Activated T-helper 2 cell treated with anti-CD3 and anti-CD28 coated beads, Interferon-gamma antibody, Interleukin-2, Interleukin-4, amounts not matched to agents 10 μg/mL and 5 μg/mL and 100 μg/mL, durations not matched to agents 14 hours and 24 hours and 36 hours (primary cell): ENCODE results near the gene RBM19. TPM values are rescaled to one million over a fixed set of nuclear protein-coding genes. Genes with fewer than 3 reads are reported as not detected.

ENCODE experiments used
- DNase-seq: peaks from one replicate; pipeline ENCODE4 v3.0.0; 2021; ENCODE audit warnings: low spot score
- H3K27ac Mint-ChIP-seq: one replicate; pipeline ENCODE4 v1.8.0; 2021; ENCODE audit warnings: mixed read lengths
- H3K27me3 Mint-ChIP-seq: one replicate; pipeline ENCODE4 v1.8.0; 2021; ENCODE audit warnings: low read depth, mixed read lengths
- H3K36me3 Mint-ChIP-seq: one replicate; pipeline ENCODE4 v1.8.0; 2021; ENCODE audit warnings: low read depth, mixed read lengths
- H3K4me1 Mint-ChIP-seq: one replicate; pipeline ENCODE4 v1.8.0; 2021; ENCODE audit warnings: low read depth, mixed read lengths
- H3K4me3 Mint-ChIP-seq: one replicate; pipeline ENCODE4 v1.8.0; 2021; ENCODE audit warnings: low read depth, mild to moderate bottlenecking, moderate library complexity, mixed read lengths
- H3K9me3 Mint-ChIP-seq: one replicate; pipeline ENCODE4 v1.8.0; 2021; ENCODE audit warnings: mixed read lengths
- intact Hi-C: fragments of 100-400 bp; cut with micrococcal nuclease; formaldehyde crosslinking; loops from one replicate; pipeline ENCODE4 v1.15.1; 2023
- total RNA-seq: library from RNA; stranded (reverse); gene quantifications from 2 replicates; pipeline ENCODE4 v1.2.3, GENCODE V29; 2022

The RBM19 gene
- total RNA-seq, 1 donor from 2014 or later, result 96.8 TPM

- no peak overlapping the region for H3K27ac Mint-ChIP-seq
Observed at GRCh38 chr12:113837528-113838296, 128.4 kb downstream of the RBM19 start.

GRCh38 chr12:113837084-113837483 is 129.0 kb downstream of the RBM19 start:
- DNase-seq, result no peak
- Mint-ChIP-seq H3K4me1 (no peaks in the 10 kb centered on the region), H3K36me3 (no peaks in the 10 kb centered on the region), H3K9me3 (no peaks in the 10 kb centered on the region), H3K27ac (no peak overlapping the region), H3K27me3 (no peaks in the 10 kb centered on the region), H3K4me3 (no peak overlapping the region)
- intact Hi-C loops, result no loop called here

More at GRCh38 chr12:113837528-113838296, 128.4 kb downstream of the RBM19 start:
- intact Hi-C loops, result no loop called here
- no peaks in the 10 kb centered on the region for H3K4me1 Mint-ChIP-seq
- no peaks in the 10 kb centered on the region for H3K9me3 Mint-ChIP-seq
- H3K27me3 Mint-ChIP-seq, result no peaks in the 10 kb centered on the region
- no peak overlapping the region for H3K4me3 Mint-ChIP-seq
- no peak for DNase-seq
- no peaks in the 10 kb centered on the region for H3K36me3 Mint-ChIP-seq

- no peak for DNase-seq
- intact Hi-C loops, result no loop called here
- Mint-ChIP-seq H3K27ac (no peak overlapping the region), H3K27me3 (no peaks in the 10 kb centered on the region), H3K4me1 (no peaks in the 10 kb centered on the region), H3K4me3 (no peak overlapping the region), H3K9me3 (no peaks in the 10 kb centered on the region), H3K36me3 (no peaks in the 10 kb centered on the region)
Observed at GRCh38 chr12:113835896-113836295, 130.2 kb downstream of the RBM19 start.

- Mint-ChIP-seq H3K27ac (no peak overlapping the region), H3K4me3 (no peak overlapping the region), H3K9me3 (no peaks in the 10 kb centered on the region), H3K36me3 (no peaks in the 10 kb centered on the region), H3K27me3 (no peaks in the 10 kb centered on the region), H3K4me1 (no peaks in the 10 kb centered on the region)
- intact Hi-C loops, result no loop called here
- DNase-seq, result no peak
Observed at GRCh38 chr12:113835433-113835832, 130.7 kb downstream of the RBM19 start.

GRCh38 chr12:113833422-113833821 is 132.7 kb downstream of the RBM19 start:
- DNase-seq, result no peak
- Mint-ChIP-seq H3K9me3 (no peaks in the 10 kb centered on the region), H3K36me3 (no peaks in the 10 kb centered on the region), H3K27ac (peak overlapping the region; percentile 24), H3K27me3 (no peaks in the 10 kb centered on the region), H3K4me1 (no peaks in the 10 kb centered on the region), H3K4me3 (no peak overlapping the region)
- intact Hi-C loops, result no loop called here

- Mint-ChIP-seq H3K9me3 (no peaks in the 10 kb centered on the region), H3K4me3 (no peak overlapping the region), H3K27me3 (no peaks in the 10 kb centered on the region), H3K27ac (no peak overlapping the region), H3K36me3 (no peaks in the 10 kb centered on the region), H3K4me1 (no peaks in the 10 kb centered on the region)
- intact Hi-C loops, result no loop called here
- DNase-seq, result no peak
Observed at GRCh38 chr12:113831476-113831875, 134.6 kb downstream of the RBM19 start.

- no peak for DNase-seq
- intact Hi-C loops, result no loop called here
- no peak overlapping the region for H3K27ac Mint-ChIP-seq
- H3K36me3 Mint-ChIP-seq, result no peaks in the 10 kb centered on the region
- H3K9me3 Mint-ChIP-seq, result no peaks in the 10 kb centered on the region
- no peaks in the 10 kb centered on the region for H3K4me1 Mint-ChIP-seq
- no peaks in the 10 kb centered on the region for H3K27me3 Mint-ChIP-seq
- H3K4me3 Mint-ChIP-seq, result no peak overlapping the region
Observed at GRCh38 chr12:113831016-113831415, 135.1 kb downstream of the RBM19 start.

- no peak overlapping the region for H3K4me3 Mint-ChIP-seq
Observed at GRCh38 chr12:113829212-113829611, 136.9 kb downstream of the RBM19 start.

GRCh38 chr12:113827539-113828114 is 138.5 kb downstream of the RBM19 start:
- no peaks in the 10 kb centered on the region for H3K27me3 Mint-ChIP-seq
- H3K9me3 Mint-ChIP-seq, result no peaks in the 10 kb centered on the region
- H3K4me1 Mint-ChIP-seq, result no peaks in the 10 kb centered on the region
- no peaks in the 10 kb centered on the region for H3K36me3 Mint-ChIP-seq
- intact Hi-C loops, result no loop called here
- no peak for DNase-seq
- no peak overlapping the region for H3K4me3 Mint-ChIP-seq
- no peak overlapping the region for H3K27ac Mint-ChIP-seq

More at GRCh38 chr12:113829212-113829611, 136.9 kb downstream of the RBM19 start:
- Mint-ChIP-seq H3K27ac (no peak overlapping the region), H3K27me3 (no peaks in the 10 kb centered on the region), H3K9me3 (no peaks in the 10 kb centered on the region), H3K36me3 (no peaks in the 10 kb centered on the region), H3K4me1 (no peaks in the 10 kb centered on the region)
- DNase-seq, result no peak
- intact Hi-C loops, result no loop called here

- Mint-ChIP-seq H3K4me3 (no peak overlapping the region), H3K4me1 (no peaks in the 10 kb centered on the region), H3K36me3 (no peaks in the 10 kb centered on the region), H3K27me3 (no peaks in the 10 kb centered on the region), H3K9me3 (no peaks in the 10 kb centered on the region), H3K27ac (no peak overlapping the region)
- no peak for DNase-seq
- intact Hi-C loops, result no loop called here
Observed at GRCh38 chr12:113826805-113827538, 139.2 kb downstream of the RBM19 start.

GRCh38 chr12:113825705-113826104 is 140.4 kb downstream of the RBM19 start:
- Mint-ChIP-seq H3K4me3 (no peak overlapping the region), H3K36me3 (no peaks in the 10 kb centered on the region), H3K27ac (no peak overlapping the region), H3K4me1 (no peaks in the 10 kb centered on the region), H3K9me3 (no peaks in the 10 kb centered on the region), H3K27me3 (no peaks in the 10 kb centered on the region)
- DNase-seq, result no peak
- intact Hi-C loops, result no loop called here

GRCh38 chr12:113823816-113824215 is 142.3 kb downstream of the RBM19 start:
- Mint-ChIP-seq H3K27me3 (no peaks in the 10 kb centered on the region), H3K9me3 (no peaks in the 10 kb centered on the region), H3K27ac (no peak overlapping the region), H3K4me3 (no peak overlapping the region), H3K36me3 (no peaks in the 10 kb centered on the region), H3K4me1 (no peaks in the 10 kb centered on the region)
- intact Hi-C loops, result no loop called here
- DNase-seq, result no peak

GRCh38 chr12:113823016-113823415 is 143.1 kb downstream of the RBM19 start:
- DNase-seq, result no peak
- H3K4me1 Mint-ChIP-seq, result no peaks in the 10 kb centered on the region
- no peaks in the 10 kb centered on the region for H3K27me3 Mint-ChIP-seq
- no peaks in the 10 kb centered on the region for H3K36me3 Mint-ChIP-seq
- H3K27ac Mint-ChIP-seq, result no peak overlapping the region
- intact Hi-C loops, result no loop called here
- no peaks in the 10 kb centered on the region for H3K9me3 Mint-ChIP-seq
- H3K4me3 Mint-ChIP-seq, result no peak overlapping the region
